Loucy (cell line): ENCODE measurements around the gene CCDC92.

Experiments used
- H2AFZ ChIP-seq: fragments of 200-600 bp; sonication (generic); 2 replicates; pipeline ENCODE4 v1.6.0; 2016; ENCODE audit warnings: antibody characterized with exemption, mild to moderate bottlenecking, low read length, moderate library complexity
- H3F3A ChIP-seq: fragments of 200-600 bp; 2 replicates; pipeline ENCODE4 v1.6.0; 2016; ENCODE audit warnings: antibody characterized with exemption, low read depth, mild to moderate bottlenecking
- H3K27me3 ChIP-seq: fragments of 200-600 bp; sonication (generic); 2 replicates; pipeline ENCODE4 v1.6.1; 2014; ENCODE audit warnings: low read length, mild to moderate bottlenecking; ENCODE audit not compliant: insufficient read depth, poor library complexity, severe bottlenecking
- H3K36me3 ChIP-seq: fragments of 200-600 bp; sonication (generic); 2 replicates; pipeline ENCODE4 v1.6.1; 2016; ENCODE audit warnings: low read length; ENCODE audit not compliant: insufficient read depth
- H3K4me1 ChIP-seq: fragments of 200-600 bp; sonication (generic); 2 replicates; pipeline ENCODE4 v1.5.1; 2014; ENCODE audit warnings: low read length, mild to moderate bottlenecking; ENCODE audit not compliant: insufficient read depth, poor library complexity, severe bottlenecking
- H3K4me2 ChIP-seq: fragments of 200-600 bp; sonication (generic); 2 replicates; pipeline ENCODE4 v1.6.0; 2014; ENCODE audit warnings: antibody characterized with exemption, low read length, low read depth, mild to moderate bottlenecking; ENCODE audit not compliant: poor library complexity, severe bottlenecking
- H3K4me3 ChIP-seq: fragments of 200-600 bp; sonication (generic); 2 replicates; pipeline ENCODE4 v1.5.1; 2014; ENCODE audit warnings: low read length, mild to moderate bottlenecking, mixed read lengths; ENCODE audit not compliant: poor library complexity, severe bottlenecking
- H3K79me2 ChIP-seq: fragments of 200-600 bp; sonication (generic); 2 replicates; pipeline ENCODE4 v1.6.1; 2014; ENCODE audit warnings: low read length; ENCODE audit not compliant: insufficient read depth
- H3K9ac ChIP-seq: fragments of 200-600 bp; sonication (generic); 2 replicates; pipeline ENCODE4 v1.6.0; 2014; ENCODE audit warnings: mild to moderate bottlenecking, low read depth, low read length, moderate library complexity; ENCODE audit not compliant: poor library complexity, severe bottlenecking
- H3K9me2 ChIP-seq: fragments of 200-600 bp; sonication (generic); replicated peaks from 2 replicates; pipeline ENCODE4 v1.6.1; 2016; ENCODE audit warnings: low read depth, low read length, mixed read lengths
- H3K9me3 ChIP-seq: fragments of 200-600 bp; sonication (generic); 2 replicates; pipeline ENCODE4 v1.6.1; 2014; ENCODE audit warnings: mild to moderate bottlenecking, antibody characterized with exemption, low read length, low read depth; ENCODE audit not compliant: insufficient read depth
- H4K20me1 ChIP-seq: fragments of 200-600 bp; sonication (generic); 2 replicates; pipeline ENCODE4 v1.6.0; 2014; ENCODE audit warnings: antibody characterized with exemption, low read length, mild to moderate bottlenecking; ENCODE audit not compliant: insufficient read depth, poor library complexity, severe bottlenecking
- CTCF ChIP-seq: fragments of 200-600 bp; sonication (generic); conservative IDR thresholded peaks from 2 replicates; pipeline ENCODE4 v1.5.1; 2014; ENCODE audit warnings: mild to moderate bottlenecking, antibody characterized with exemption, low read length
- EZH2phosphoT487 ChIP-seq: fragments of 200-600 bp; IDR thresholded peaks from 2 replicates; pipeline ENCODE4 v1.6.1; 2018; ENCODE audit warnings: antibody characterized with exemption, mild to moderate bottlenecking, moderate library complexity, borderline replicate concordance

Gene CCDC92

DNA sequence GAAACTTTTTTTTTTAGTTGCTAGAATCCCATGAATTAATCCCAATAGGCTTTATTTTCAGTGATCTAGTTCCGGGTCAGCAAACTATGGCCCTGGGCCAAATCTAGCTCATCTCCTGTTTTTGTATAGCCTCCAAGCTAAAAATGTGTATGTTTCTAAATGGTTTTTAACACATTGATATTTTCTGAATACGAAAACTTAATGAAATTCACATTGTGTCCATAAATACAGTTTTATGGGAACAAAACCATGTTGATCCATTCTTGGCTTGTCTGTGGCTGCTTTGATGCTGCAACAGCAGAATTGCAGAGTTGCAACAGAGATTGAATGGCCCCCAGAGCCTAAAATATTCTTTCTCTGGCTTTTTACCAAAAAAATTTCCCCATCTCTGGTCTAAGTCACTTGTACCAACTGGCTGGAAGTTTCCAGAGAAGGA, 47.9 kb upstream of the CCDC92 start:
- Histone ChIP-seq H3K4me3 (no peak overlapping the region), H3K9me2 (no peaks in the 10 kb centered on the region), H3K9ac (no peak overlapping the region), H3K4me2 (no peak overlapping the region), H4K20me1 (no peaks in the 10 kb centered on the region), H3K27me3 (no peaks in the 10 kb centered on the region), H2AFZ (no peak overlapping the region), H3F3A (no peaks in the 10 kb centered on the region), H3K4me1 (peaks cover 4% of the 10 kb centered on the region), H3K79me2 (no peaks in the 10 kb centered on the region), H3K36me3 (no peaks in the 10 kb centered on the region), H3K9me3 (no peaks in the 10 kb centered on the region)
- TF ChIP-seq EZH2phosphoT487, result no peak
- no peak for TF ChIP-seq CTCF

- Histone ChIP-seq H3K36me3 (peaks cover 4% of the 10 kb centered on the region; the same call in 1 of the 2 replicates), H3K4me1 (no peaks in the 10 kb centered on the region), H3F3A (no peaks in the 10 kb centered on the region), H3K9me2 (no peaks in the 10 kb centered on the region), H3K9me3 (no peaks in the 10 kb centered on the region), H3K9ac (no peak overlapping the region), H3K4me3 (no peak overlapping the region), H3K27me3 (no peaks in the 10 kb centered on the region), H3K4me2 (no peak overlapping the region), H4K20me1 (no peaks in the 10 kb centered on the region), H3K79me2 (no peaks in the 10 kb centered on the region), H2AFZ (no peak overlapping the region)
- TF ChIP-seq EZH2phosphoT487, result no peak
- no peak for TF ChIP-seq CTCF
These were observed 46.5 kb upstream of the CCDC92 start for GRCh38 chr12:124019115-124019514.

DNA sequence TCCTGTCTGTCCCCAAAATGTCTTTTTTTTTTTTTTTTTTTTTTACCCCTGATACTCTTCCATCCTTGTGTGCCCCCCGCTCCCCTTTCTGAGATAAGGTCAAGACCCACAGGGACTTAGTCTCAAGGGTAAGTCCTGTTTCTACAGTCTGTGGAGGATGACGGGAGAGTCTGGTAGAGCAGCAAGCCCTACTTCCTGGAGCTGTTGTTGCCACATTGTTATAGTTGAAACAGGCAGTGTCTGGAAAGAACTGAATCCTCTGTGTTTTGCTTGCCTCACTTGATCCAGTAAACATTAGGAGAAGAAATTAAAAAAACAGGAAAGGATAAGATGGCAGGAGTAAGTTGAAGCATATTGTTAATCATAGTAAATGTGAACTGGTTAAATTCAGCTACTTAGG, 45.9 kb upstream of the CCDC92 start:
- Histone ChIP-seq H3F3A (no peaks in the 10 kb centered on the region), H3K4me1 (no peaks in the 10 kb centered on the region), H3K4me2 (no peak overlapping the region), H3K36me3 (peaks cover 8% of the 10 kb centered on the region; the same call in 1 of the 2 replicates), H4K20me1 (no peaks in the 10 kb centered on the region), H3K9ac (no peak overlapping the region), H3K27me3 (no peaks in the 10 kb centered on the region), H3K4me3 (no peak overlapping the region), H3K9me3 (no peaks in the 10 kb centered on the region), H3K79me2 (no peaks in the 10 kb centered on the region), H2AFZ (no peak overlapping the region), H3K9me2 (no peaks in the 10 kb centered on the region)
- TF ChIP-seq CTCF, result no peak
- TF ChIP-seq EZH2phosphoT487, result no peak
